AG09309 (cell line): ENCODE measurements around the gene GLTP.
"Not testable (repeated sequence)": the region's sequence is repeated elsewhere in the genome, so short reads cannot be mapped to it uniquely, and the experiment has no call there.

Experiments used
- DNase-seq: peaks from one replicate; pipeline ENCODE4 v3.0.0-alpha.2; 2010; ENCODE audit warnings: low read depth
- H3K4me3 ChIP-seq: 2 replicates; pipeline ENCODE4 v1.5.1; 2011; ENCODE audit warnings: mild to moderate bottlenecking, low read depth, low read length, moderate library complexity; ENCODE audit not compliant: control insufficient read depth
- CTCF ChIP-seq: IDR thresholded peaks from 2 replicates; pipeline ENCODE4 v1.5.1; 2011; ENCODE audit warnings: mild to moderate bottlenecking, low read depth, low read length, inconsistent platforms; ENCODE audit not compliant: insufficient read depth, control insufficient read depth; ENCODE audit errors: missing control alignments

The GLTP gene

GRCh38 chr12:109880043-109880931 lies at the start of gene GLTP:
GLTP (minus strand) TSS chr12:109880541; CDS start chr12:109880374, 167 bp downstream.
- TF ChIP-seq CTCF = peak; percentile 18
- H3K4me3 ChIP-seq = peak within 1 kb of the TSS; percentile 86
- DNase-seq = no peak

GRCh38 chr12:109929326-109929725 lies 49.0 kb upstream of the GLTP start:
- not testable (repeated sequence) for DNase-seq, H3K4me3 ChIP-seq

GRCh38 chr12:109928058-109928656 lies 47.8 kb upstream of the GLTP start:
- TF ChIP-seq CTCF = no peak
- H3K4me3 ChIP-seq = no peak overlapping the region
- no peak for DNase-seq

GRCh38 chr12:109927622-109928021 lies 47.3 kb upstream of the GLTP start:
- no peak for DNase-seq
- peak; percentile 87 for TF ChIP-seq CTCF
- H3K4me3 ChIP-seq = no peak overlapping the region

- no peak for TF ChIP-seq CTCF
- no peak for DNase-seq
- H3K4me3 ChIP-seq = no peak overlapping the region
These were observed 46.3 kb upstream of the GLTP start for GRCh38 chr12:109926488-109927210.

GRCh38 chr12:109926016-109926415 lies 45.7 kb upstream of the GLTP start:
- H3K4me3 ChIP-seq = no peak overlapping the region
- no peak for TF ChIP-seq CTCF
- DNase-seq = no peak
